ENCODE data around the gene NOTCH3. TPM values are rescaled to one million over a fixed set of nuclear protein-coding genes. Genes with fewer than 3 reads are reported as not detected.

NOTCH3 gene
- total RNA-seq, 1 experiment from 2014 or later = 153 TPM

DNA sequence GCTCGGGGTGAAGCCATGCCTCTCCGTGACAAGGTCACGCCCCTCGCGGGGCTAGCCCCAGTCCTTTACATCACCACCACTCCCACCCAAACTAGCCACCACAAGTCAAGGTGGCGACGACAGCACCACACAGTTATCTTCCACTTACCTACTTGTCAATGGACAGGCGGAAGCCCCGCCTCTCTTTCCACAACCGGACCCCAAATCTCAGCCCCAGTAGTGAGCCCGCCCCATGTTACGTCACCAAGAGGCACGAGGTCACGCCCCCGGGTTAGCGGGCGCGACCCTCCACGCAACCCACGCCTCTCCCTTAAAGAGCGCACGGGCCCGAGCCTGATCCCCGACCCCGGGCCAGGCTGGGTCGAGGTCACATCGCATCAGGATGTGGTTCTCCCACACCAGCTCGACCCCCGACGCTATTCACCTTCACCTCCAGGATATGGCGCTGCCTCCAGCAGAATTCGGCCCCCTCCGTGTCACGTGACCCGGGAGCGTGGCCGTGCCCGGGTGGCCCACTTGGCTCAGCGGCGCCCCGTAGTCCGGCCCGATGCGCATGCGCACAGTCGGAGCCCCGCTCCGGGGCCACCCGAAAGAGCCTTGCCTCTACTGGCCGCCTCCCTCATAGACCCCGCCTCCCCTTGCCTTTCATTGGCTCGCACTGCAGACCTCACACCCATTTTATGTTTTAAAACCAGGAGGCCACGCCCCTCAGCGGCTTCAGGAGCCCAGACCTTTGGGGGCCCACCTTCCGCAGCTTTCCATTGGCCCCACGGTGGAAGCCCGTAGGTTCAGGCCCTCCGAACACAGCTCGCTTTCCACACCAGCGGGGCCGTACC is 75.3 kb downstream of the NOTCH3 start (continued):
- TF ChIP-seq ZNF671 (CRISPR knock-in tag; IDR thresholded peaks at IDR 0.05) (no peak), CREB1 (CRISPR knock-in tag; IDR thresholded peaks at IDR 0.05) (no peak), SP1 (CRISPR knock-in tag; conservative IDR thresholded peaks at IDR 0.05) (peak; percentile 79), TEAD1 (CRISPR knock-in tag; IDR thresholded peaks at IDR 0.05) (peak; percentile 19), KAT7 (CRISPR knock-in tag; IDR thresholded peaks at IDR 0.05; ENCODE audit: borderline replicate concordance) (no peak), HMGA2 (CRISPR knock-in tag; IDR thresholded peaks at IDR 0.05) (no peak), ZNF219 (CRISPR knock-in tag; IDR thresholded peaks at IDR 0.05; ENCODE audit: borderline replicate concordance) (peak; percentile 2; the same call in 1 of the 2 replicates), FOXP1 (CRISPR knock-in tag; IDR thresholded peaks at IDR 0.05; ENCODE audit: borderline replicate concordance) (0 out of 2 replicates have a peak, but pooled peaks have one; percentile 7), NFATC4 (CRISPR knock-in tag; IDR thresholded peaks at IDR 0.05) (no peak), SMAD4 (CRISPR knock-in tag; IDR thresholded peaks at IDR 0.05) (peak; percentile 47; the same call in 1 of the 2 replicates), CBFB (CRISPR knock-in tag; IDR thresholded peaks at IDR 0.05; ENCODE audit: low read depth) (no peak), IRF2 (CRISPR knock-in tag; IDR thresholded peaks at IDR 0.05; ENCODE audit: borderline replicate concordance, low read depth) (no peak), ZNF396 (CRISPR knock-in tag; IDR thresholded peaks at IDR 0.05; ENCODE audit: borderline replicate concordance) (no peak), ZNF423 (CRISPR knock-in tag; IDR thresholded peaks at IDR 0.05) (no peak), ZBTB21 (CRISPR knock-in tag; IDR thresholded peaks at IDR 0.05; ENCODE audit: borderline replicate concordance) (peak; percentile 21; the same call in 1 of the 2 replicates), ZNF263 (CRISPR knock-in tag; IDR thresholded peaks at IDR 0.05; ENCODE audit: low read depth) (no peak)
- TF ChIP-seq, protein P1, sequence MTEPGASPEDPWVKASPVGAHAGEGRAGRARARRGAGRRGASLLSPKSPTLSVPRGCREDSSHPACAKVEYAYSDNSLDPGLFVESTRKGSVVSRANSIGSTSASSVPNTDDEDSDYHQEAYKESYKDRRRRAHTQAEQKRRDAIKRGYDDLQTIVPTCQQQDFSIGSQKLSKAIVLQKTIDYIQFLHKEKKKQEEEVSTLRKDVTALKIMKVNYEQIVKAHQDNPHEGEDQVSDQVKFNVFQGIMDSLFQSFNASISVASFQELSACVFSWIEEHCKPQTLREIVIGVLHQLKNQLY (CRISPR knock-in tag; IDR thresholded peaks at IDR 0.05) = no peak
- TF ChIP-seq, protein P2, sequence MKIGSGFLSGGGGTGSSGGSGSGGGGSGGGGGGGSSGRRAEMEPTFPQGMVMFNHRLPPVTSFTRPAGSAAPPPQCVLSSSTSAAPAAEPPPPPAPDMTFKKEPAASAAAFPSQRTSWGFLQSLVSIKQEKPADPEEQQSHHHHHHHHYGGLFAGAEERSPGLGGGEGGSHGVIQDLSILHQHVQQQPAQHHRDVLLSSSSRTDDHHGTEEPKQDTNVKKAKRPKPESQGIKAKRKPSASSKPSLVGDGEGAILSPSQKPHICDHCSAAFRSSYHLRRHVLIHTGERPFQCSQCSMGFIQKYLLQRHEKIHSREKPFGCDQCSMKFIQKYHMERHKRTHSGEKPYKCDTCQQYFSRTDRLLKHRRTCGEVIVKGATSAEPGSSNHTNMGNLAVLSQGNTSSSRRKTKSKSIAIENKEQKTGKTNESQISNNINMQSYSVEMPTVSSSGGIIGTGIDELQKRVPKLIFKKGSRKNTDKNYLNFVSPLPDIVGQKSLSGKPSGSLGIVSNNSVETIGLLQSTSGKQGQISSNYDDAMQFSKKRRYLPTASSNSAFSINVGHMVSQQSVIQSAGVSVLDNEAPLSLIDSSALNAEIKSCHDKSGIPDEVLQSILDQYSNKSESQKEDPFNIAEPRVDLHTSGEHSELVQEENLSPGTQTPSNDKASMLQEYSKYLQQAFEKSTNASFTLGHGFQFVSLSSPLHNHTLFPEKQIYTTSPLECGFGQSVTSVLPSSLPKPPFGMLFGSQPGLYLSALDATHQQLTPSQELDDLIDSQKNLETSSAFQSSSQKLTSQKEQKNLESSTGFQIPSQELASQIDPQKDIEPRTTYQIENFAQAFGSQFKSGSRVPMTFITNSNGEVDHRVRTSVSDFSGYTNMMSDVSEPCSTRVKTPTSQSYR (CRISPR knock-in tag; IDR thresholded peaks at IDR 0.05) = no peak
- TF ChIP-seq, protein P3, sequence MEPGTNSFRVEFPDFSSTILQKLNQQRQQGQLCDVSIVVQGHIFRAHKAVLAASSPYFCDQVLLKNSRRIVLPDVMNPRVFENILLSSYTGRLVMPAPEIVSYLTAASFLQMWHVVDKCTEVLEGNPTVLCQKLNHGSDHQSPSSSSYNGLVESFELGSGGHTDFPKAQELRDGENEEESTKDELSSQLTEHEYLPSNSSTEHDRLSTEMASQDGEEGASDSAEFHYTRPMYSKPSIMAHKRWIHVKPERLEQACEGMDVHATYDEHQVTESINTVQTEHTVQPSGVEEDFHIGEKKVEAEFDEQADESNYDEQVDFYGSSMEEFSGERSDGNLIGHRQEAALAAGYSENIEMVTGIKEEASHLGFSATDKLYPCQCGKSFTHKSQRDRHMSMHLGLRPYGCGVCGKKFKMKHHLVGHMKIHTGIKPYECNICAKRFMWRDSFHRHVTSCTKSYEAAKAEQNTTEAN (CRISPR knock-in tag; IDR thresholded peaks at IDR 0.05) = no peak
- TF ChIP-seq, protein P4, sequence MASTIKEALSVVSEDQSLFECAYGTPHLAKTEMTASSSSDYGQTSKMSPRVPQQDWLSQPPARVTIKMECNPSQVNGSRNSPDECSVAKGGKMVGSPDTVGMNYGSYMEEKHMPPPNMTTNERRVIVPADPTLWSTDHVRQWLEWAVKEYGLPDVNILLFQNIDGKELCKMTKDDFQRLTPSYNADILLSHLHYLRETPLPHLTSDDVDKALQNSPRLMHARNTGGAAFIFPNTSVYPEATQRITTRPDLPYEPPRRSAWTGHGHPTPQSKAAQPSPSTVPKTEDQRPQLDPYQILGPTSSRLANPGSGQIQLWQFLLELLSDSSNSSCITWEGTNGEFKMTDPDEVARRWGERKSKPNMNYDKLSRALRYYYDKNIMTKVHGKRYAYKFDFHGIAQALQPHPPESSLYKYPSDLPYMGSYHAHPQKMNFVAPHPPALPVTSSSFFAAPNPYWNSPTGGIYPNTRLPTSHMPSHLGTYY (CRISPR knock-in tag; IDR thresholded peaks at IDR 0.05) = no peak
- TF ChIP-seq, protein P5, sequence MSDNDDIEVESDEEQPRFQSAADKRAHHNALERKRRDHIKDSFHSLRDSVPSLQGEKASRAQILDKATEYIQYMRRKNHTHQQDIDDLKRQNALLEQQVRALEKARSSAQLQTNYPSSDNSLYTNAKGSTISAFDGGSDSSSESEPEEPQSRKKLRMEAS (CRISPR knock-in tag; IDR thresholded peaks at IDR 0.05) = peak; percentile 96
- TF ChIP-seq, protein P6, sequence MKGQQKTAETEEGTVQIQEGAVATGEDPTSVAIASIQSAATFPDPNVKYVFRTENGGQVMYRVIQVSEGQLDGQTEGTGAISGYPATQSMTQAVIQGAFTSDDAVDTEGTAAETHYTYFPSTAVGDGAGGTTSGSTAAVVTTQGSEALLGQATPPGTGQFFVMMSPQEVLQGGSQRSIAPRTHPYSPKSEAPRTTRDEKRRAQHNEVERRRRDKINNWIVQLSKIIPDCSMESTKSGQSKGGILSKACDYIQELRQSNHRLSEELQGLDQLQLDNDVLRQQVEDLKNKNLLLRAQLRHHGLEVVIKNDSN (CRISPR knock-in tag; IDR thresholded peaks at IDR 0.05) = peak; percentile 97
- TF ChIP-seq, protein P7, sequence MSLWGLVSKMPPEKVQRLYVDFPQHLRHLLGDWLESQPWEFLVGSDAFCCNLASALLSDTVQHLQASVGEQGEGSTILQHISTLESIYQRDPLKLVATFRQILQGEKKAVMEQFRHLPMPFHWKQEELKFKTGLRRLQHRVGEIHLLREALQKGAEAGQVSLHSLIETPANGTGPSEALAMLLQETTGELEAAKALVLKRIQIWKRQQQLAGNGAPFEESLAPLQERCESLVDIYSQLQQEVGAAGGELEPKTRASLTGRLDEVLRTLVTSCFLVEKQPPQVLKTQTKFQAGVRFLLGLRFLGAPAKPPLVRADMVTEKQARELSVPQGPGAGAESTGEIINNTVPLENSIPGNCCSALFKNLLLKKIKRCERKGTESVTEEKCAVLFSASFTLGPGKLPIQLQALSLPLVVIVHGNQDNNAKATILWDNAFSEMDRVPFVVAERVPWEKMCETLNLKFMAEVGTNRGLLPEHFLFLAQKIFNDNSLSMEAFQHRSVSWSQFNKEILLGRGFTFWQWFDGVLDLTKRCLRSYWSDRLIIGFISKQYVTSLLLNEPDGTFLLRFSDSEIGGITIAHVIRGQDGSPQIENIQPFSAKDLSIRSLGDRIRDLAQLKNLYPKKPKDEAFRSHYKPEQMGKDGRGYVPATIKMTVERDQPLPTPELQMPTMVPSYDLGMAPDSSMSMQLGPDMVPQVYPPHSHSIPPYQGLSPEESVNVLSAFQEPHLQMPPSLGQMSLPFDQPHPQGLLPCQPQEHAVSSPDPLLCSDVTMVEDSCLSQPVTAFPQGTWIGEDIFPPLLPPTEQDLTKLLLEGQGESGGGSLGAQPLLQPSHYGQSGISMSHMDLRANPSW (CRISPR knock-in tag; conservative IDR thresholded peaks at IDR 0.05; ENCODE audit: low read depth) = no peak
- TF ChIP-seq, protein P8, sequence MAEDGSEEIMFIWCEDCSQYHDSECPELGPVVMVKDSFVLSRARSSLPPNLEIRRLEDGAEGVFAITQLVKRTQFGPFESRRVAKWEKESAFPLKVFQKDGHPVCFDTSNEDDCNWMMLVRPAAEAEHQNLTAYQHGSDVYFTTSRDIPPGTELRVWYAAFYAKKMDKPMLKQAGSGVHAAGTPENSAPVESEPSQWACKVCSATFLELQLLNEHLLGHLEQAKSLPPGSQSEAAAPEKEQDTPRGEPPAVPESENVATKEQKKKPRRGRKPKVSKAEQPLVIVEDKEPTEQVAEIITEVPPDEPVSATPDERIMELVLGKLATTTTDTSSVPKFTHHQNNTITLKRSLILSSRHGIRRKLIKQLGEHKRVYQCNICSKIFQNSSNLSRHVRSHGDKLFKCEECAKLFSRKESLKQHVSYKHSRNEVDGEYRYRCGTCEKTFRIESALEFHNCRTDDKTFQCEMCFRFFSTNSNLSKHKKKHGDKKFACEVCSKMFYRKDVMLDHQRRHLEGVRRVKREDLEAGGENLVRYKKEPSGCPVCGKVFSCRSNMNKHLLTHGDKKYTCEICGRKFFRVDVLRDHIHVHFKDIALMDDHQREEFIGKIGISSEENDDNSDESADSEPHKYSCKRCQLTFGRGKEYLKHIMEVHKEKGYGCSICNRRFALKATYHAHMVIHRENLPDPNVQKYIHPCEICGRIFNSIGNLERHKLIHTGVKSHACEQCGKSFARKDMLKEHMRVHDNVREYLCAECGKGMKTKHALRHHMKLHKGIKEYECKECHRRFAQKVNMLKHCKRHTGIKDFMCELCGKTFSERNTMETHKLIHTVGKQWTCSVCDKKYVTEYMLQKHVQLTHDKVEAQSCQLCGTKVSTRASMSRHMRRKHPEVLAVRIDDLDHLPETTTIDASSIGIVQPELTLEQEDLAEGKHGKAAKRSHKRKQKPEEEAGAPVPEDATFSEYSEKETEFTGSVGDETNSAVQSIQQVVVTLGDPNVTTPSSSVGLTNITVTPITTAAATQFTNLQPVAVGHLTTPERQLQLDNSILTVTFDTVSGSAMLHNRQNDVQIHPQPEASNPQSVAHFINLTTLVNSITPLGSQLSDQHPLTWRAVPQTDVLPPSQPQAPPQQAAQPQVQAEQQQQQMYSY (CRISPR knock-in tag; IDR thresholded peaks at IDR 0.05) = no peak

All from WTC11 (cell line).